ENCODE data around the gene SSTR4.
A peak's percentile ranks its signal among the peaks of the same experiment; 100 is the strongest.

Gene SSTR4

DNA sequence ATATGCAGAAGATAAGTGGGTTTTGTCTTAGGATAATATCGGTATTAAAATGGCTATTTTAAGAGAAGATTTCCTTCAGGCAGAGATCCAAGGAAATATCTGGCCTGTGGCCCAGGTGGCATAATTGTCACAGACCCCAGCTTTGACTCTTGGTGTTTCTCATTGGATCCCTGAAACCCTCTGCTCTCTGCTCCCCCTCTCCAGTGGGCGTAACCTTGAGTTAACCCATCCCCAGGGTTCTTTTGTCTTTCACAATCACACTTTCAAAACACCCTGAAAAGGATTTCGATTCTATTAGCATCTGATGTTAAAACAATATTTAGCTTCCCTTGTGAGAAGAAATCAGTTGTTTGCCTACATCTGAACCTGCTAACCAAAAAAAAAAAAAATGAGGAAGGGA is 7.2 kb downstream of the SSTR4 start:
- DNase-seq (ENCODE audit: low read depth in 2 of 2): no peak

DNA sequence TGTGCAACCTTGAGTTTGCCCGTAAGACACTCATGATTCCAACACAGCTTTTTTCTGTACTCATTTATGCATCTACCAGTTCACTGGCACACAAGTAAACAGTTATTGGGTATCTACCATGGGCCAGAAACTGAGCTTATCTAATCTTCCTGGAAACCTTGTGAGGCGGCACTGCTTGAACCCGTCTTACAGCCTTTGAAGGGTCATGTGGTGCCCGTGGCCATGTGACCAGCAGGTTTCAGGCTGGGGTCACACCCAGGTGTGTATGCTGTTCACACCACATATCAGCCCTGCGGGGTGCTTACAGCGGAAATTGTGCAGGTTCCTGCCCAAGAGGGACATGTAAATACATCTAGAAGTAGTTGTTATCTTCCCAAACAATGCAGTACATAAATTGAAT is 8.3 kb downstream of the SSTR4 start:
- DNase-seq (ENCODE audit: low read depth in 2 of 2): no peak

DNA sequence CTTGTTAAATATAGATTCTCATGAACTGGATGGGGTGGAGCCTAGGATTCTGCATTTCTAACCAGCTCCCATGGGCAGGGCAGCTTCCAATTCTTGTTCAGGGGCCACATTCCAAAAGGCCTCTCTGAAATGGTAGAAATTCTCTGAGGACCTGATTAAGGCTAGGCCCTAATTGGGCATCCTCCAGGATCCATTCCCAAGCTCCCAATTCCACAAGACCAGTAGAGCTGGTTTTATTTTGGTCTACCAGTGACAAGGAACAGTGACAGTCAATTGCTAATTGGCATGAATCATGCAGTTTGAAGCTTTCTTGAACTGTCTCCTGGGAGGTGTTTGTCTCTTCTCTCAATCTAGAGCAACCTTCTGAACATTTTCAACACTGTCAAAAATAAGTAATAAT is 11.3 kb downstream of the SSTR4 start:
- DNase-seq (ENCODE audit: low read depth in 2 of 2): no peak

DNA sequence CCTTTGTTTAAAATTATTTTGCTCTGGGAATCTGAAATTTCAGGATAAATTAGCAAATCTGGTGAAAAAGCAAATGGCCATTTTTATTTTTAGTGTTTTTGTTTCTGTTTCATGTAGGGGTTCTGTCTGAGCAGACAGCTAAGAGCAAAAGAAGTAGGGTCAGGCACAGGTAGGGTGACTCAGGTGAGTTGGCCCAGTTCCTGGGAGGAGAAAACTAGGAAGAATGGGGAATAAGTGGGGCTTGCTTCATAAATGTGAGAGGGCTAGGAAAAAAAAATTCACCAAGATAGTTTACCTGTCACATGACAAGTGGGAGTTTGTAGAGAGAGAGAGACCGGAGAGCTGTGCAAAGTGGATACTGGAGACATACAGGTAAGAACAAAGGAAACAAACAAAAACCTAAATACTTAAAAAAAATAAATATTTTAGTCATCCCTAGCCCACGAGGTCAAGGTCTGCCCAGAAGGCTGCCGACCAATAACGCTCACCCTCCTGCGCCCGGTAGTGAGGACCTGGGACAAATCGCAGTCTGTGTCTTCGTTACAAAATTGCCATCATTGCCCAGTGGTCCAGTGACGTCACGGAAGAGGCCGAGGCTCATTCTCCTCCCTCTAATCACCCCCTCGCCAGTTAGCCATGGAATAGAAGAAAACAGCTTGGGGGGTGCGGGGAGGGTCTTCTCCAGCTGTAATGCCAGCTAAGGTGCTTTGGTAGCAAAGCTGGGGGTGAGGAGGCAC is 12.1 kb downstream of the SSTR4 start:
- DNase-seq (ENCODE audit: low read depth in 2 of 2): no peak

DNA sequence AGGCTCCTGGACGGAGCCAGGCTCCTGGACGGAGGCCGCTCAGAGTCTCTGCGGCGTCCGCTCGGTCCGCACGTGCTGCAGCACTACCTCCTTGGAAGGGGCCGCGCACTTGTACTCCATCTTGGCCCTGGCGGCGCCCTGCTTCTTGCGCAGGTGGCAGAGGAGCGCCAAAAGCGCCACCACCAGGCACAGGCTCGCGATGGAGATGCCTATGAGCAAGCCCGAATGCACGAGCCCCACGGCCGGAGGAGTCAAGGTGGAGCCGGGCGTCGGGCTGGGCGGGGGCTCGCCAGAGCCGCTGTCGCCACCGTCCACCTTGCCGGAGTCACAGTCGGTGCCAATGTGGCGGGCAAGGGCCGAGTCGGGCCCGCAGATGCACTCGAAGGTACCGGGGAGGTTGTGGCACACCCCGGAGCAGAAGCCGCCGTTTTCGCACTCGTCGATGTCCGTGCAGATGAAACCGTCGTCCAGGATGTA is 12.7 kb downstream of the SSTR4 start:
- no peak for DNase-seq (ENCODE audit: low read depth in 2 of 2)

DNA sequence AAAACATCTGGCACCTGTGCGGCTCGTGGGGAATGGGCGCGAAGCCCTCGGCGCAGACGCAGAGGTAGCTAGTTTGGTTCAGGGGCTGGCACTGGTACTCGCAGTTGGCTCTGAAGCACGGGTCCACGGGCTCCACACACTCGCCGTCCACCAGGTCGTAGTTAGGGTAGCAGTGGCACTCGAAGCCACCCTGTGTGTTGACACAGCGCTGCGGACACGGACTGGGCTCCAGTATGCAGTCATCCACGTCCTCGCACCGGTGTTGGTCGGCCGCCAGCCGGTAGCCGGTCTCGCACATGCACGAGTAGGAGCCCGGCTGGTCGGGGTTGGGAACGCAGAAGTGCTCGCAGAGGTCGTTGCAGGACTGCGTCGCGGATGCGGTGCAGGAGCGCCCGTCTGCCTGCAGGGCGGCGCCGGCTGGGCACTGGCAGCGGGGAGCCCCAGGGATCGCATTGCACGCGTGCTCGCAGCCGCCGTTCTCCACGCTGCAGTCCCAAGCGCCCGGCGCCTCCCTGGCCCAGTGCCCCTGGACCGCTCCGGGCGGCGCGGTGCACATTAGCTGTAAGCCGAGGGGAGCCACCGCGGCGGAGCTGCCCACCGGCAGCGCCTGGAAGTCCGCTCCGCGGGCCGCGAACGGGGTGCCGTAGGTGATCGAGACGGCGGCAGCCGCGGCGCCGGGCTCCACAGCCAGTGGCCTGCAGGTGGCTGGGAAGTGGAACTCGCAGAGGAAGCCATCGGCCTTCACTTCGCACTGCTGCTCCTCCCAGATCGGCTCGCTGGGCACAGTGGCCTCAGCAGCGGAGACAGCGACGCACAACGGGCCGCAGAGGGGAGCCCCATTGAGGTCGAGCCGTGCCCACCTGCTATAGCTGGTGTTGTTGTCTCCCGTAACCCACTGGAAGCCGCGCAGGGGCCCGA is 13.4 kb downstream of the SSTR4 start:
- DNase-seq (ENCODE audit: low read depth in 2 of 2): peak; percentile 17 to 27

DNA sequence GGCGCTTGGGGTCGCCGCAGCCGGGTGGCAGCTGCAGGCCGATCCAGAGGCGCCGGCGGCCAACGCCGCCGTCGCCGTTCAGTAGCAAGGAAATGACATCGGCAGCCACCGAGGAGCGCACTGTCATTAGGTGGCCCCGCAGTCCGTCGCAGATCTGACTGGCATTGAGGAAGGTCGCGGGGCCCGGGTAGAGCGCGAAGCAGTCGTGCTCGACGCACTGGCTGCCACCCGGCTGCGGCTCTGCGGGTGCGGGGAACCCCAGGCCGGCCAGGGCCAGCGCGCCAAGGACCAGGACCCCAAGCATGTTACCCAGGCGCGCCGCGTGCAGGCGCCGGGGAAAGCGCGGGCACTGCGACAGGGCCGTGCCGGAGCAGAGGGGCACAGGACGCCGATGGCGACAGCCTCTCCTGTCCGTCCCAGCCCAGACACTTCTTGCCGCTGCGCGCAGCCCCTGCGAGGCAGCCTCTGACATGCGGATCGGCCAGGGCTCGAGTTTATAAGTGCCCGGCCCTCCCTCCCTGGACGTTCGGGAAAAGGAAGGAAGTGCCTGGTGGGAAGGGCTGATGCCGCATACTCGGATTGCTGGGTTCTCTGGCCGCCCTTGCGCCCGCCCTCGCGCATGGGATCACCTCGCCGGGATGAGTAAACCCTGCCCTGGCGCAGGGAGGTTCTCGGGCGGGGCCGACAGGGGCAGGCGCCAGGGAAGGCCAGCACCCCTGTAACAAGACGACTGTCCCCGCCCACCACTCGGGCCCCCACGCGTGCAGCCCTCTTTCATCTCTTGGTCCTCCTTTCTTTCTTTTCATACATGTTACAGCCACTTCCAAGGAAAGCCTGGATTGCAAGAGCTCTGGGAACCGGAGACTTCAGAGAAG is 14.3 kb downstream of the SSTR4 start, which contains the start of gene THBD:
Gene THBD, minus strand, starts transcription at position 472 of the 875 bp plus-strand sequence. Its CDS starts 168 bp downstream, at position 304.
- DNase-seq (ENCODE audit: low read depth in 2 of 2): no peak

DNA sequence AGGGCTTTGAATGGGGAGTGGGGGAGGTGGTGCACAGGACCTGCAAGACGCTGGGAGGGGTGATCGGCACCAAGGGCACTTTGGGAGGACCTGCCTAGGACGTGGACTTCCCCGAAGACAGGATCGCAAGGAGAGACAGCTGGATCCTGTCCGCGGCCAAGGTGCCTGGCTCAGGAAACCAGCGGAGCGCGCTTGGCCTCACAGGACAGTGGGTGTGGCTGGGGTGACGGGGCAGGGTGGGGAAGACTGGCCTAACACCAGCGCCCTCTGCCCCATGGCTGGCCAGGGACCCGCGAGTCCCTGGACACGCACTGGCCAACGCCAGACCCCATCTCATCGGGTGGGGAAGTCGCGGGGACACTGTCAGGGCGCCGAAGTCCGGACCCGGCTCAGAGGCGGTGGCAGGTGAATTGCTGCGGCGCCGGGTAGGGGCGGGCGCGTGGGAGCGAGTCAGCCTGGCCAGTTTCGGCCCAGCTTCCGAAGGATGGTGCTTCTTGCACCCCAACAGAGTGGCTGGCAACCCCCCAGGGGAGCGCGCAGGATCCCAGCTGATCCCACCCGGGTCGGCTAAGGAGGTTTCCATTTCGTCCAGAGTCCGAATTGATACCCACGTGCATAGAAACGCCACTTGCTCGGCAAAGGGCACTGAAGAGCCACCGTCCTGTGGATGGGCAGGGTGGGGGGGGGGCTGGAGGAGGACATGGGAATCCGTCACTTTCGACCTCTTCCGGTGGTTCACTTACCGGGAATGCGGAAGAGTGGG is 15.1 kb downstream of the SSTR4 start:
- DNase-seq (ENCODE audit: low read depth in 2 of 2): no peak

DNA sequence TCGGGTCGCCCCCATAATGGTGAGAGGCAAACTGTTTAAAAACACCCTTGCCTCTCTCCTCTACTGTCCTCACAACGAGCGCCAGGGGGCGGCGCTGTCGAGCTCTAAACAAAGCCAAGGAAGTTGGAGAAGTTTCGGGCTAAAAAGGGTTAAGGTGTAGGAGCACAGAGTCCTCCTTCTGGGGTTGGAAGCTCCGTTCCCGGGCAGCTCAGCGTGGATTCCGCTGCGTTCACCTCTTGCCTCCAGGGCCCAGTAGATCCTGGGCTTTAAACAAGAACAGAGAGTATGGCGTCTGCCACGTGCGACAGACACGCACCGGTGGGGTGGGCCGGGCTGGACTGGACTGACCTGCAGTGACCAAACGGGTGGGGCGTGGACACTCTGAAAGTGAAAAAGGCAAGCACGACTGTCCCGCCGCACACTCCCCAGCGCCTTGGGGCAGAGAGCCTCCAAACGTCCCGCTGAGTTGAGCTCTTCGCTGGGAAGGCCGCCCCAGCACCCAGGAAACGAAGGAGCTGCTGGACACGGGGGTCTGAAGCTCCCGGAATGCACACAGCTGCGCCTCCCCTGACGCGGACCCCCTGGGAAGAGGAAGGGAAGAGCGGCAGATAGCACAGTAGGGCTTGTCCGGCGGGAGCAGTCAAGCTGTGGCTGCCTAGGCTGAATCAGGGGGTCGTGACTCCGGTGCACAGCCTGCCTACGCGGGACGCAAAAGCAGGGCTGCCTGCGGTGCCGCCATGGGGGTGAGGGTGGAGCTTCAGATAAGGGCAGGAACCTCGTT is 15.9 kb downstream of the SSTR4 start:
- peak; percentile 34 to 42 for DNase-seq (ENCODE audit: low read depth in 2 of 2)

DNA sequence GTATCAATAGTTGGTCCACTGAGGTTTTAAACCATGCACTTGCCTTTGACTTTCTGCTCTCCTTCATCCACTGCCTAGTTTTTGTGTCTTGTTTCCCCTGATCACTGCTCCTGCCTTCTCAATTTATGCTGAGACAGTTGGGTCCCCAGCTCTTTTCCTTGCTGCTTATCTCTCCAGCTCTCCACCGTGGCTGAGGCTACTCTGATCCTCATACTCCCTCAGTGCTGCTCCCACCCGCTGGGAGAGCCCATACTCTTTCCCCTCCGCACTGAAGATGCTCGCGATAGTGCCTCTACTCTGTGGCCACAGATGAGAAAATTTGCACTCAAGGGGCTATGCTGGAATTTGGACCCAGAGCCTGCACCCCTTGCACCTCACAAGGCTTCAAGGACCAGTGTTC is 17.8 kb downstream of the SSTR4 start:
- no peak for DNase-seq (ENCODE audit: low read depth in 2 of 2)

DNA sequence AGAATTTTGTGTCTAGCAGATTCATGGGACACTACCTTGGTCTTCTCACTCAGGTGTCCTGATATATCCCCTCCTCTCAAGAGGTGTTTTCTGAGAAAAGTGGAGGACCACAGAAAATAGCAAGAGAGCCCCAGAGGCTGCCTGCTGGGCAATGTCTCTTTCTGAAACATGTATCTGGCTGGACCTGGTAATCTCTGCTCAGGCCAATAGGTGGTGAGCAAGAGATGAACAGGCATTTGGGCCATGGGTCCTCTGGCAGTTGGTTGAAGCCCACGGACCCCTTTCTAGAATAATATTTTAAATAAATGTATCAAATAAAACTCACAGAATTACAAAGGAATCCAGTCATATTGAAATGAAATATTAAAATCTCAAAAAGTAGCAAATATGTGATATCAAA is 23.1 kb downstream of the SSTR4 start:
- DNase-seq (ENCODE audit: low read depth in 2 of 2): no peak

DNA sequence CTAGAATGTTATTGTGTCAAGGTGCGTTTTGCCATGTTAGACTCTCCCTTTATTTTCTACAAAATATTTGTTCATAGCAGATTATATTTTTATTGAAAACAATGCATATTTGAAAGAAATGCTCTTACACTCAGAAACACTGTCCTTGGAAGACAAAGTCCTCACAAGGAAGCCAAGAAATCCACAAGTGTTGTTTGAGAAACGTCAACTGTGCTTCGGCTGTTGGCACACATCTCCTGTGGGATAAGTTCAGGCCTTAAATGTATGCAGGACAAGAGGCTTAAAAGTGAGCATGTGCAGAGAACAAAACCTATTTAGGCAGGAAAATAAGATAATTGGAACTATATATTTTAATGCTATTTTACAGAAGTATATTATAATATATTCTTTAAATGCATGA is 23.9 kb downstream of the SSTR4 start:
- no peak for DNase-seq (ENCODE audit: low read depth in 2 of 2)

DNA sequence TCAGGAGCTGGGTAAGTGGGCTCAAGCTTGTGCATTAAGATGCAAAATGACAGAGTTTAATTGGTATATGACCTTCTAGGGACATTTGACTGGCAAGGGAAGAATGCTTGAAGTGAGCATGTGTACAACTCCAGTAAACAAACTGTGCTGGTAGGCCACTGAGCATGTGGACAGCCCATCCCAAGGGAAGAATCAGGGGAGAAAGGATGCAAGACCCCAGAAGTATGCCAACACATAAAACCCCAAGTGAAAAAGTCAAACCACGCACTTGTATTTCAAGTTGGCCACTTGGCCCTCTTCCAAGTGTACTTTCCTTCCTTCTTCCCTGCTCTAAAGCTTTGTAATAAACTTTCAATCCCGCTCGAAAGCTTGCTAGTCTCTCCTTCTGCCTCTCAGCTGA is 24.7 kb downstream of the SSTR4 start:
- no peak for DNase-seq (ENCODE audit: low read depth in 2 of 2)

DNA sequence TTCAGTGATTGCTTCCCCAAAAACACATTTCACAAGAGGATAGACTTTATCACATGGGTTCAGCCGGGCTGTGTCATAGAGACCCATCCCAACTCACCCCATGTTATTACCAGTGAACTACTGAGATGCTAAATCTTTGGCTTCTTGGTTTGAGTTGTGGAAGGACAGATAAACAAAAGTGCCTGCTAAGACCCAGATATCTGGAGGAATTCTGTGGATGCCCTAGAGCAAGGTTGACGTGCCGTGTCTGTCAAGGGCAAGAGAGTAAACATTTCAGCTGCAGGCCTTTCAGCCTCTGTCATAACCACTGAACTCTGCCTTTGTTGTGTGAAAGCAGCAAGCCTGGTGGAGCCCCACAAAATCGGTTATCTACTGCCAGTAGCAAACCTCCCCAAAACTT is 25.5 kb downstream of the SSTR4 start:
- no peak for DNase-seq (ENCODE audit: low read depth in 2 of 2)

DNA sequence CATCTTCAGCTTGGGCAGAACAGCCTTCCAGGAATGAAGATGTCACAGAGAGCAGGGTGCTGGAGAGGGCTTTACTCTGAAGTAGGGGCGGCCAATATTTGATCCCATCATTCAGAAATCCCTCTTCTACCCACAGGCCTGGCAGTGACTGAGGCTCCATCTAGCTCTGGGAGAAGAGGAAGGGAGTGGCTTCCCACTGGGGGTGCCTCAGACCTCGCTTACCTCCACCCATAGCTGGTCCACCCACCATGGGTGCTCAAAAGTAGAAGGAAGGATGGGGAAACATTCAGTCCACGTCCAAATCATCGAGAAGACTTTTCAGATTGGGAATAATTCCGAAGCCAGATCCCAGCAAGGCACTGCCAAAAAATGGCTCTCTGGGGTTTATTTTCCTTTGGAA is 26.1 kb downstream of the SSTR4 start:
- no peak for DNase-seq (ENCODE audit: low read depth in 2 of 2)

DNA sequence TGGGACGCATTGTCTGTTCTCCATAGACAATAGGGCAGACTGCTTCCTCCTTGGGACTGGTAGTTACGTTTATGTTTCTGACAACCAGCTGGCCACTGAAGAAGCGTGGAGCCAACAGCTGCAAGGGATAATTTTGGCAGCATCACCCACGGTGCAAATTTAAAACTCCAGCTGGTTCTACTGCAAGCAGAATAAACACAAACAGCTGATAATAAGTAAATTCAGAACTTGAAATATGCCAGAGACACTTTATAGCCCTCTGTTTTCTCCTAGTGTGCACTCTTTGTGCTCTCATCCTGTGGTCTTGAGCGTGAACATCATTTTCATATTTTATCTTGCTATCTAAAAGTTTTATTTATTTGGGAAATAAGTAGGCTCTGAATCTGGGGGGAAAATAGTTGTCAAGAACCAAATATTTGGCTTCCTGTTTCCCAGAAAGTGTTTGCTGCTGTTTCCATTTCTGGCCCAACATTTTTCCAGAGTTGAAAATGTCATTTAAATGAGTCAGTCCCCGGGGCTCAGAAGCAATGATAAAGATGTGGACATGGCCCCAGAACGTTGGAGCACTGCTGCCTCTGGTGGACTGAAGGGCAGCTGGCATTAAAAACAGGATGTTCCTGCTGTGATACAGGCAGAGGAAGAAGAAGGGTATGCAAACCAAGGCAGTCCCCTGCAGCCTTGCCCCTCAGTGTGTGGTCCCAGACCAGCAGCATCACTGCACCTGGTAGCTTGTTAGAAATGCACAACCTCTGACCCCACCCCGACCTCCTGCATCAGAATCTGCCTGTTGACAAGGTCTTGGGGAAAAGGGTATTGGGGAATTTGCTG is 26.8 kb downstream of the SSTR4 start:
- no peak for DNase-seq (ENCODE audit: low read depth in 2 of 2)

DNA sequence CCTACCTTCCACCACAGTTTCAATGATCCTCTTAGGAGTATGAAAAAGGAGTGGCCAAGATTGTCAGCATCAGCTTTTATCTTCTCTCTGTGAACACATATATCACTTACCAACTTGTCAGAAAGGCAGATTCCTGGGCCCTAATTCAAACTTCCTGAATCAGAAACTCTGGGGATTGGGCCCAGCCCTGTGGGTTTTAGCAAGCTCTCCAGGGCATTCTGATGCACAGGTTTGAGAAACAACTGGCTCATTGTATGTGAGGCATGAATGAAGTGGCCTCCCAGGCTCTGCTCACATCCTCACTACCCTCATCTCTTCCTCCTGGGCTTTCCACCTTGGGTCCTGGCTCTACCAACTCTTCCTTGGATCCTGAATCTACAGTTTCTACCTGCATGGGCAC is 27.5 kb downstream of the SSTR4 start:
- DNase-seq (ENCODE audit: low read depth in 2 of 2): no peak

DNA sequence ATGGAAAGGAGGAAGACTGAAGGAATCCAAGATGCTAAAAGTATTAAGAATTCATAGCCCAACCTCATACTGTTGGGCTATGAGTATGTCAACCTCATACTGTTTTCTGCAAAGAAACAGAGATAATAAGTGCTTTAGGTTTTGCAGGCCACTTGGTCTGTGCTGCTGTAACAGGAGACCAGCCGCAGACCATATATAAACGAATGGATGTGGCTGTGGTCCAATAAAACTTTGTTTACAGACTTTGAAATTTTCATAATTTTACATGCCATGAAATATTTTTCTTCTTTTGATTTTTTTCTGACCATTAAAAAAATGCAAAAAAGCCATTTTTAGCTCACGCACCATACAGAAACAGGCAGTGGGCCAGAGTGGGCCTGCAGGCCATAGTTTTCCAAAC is 28.1 kb downstream of the SSTR4 start:
- DNase-seq (ENCODE audit: low read depth in 2 of 2): no peak

DNA sequence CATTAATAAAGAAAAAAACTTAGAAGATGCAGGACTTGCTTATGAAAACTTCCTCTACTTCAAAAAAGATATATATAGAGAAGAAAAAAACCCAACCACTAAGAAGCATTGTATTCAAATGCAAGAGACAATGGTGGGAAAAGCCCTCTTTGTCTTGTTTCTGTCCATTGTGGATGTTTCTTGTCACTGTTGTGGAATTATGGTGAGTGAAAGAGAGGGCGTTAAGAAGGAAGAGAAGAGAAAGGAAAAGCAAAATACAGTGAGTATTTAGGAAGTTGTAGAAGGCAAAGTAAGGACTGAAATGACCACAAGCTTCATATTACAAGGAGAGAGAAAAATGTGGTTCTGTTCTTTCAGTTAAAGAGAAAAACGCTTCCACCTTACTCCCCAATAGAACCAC is 28.5 kb downstream of the SSTR4 start:
- no peak for DNase-seq (ENCODE audit: low read depth in 2 of 2)
